NCI-H460 (cell line): ENCODE data around the gene CPE. TPM values are rescaled to one million over a fixed set of nuclear protein-coding genes. Genes with fewer than 3 reads are reported as not detected.
"Not testable (repeated sequence)": the region's sequence is repeated elsewhere in the genome, so short reads cannot be mapped to it uniquely, and the experiment has no call there.

Source experiments
- DNase-seq: peaks from one replicate; pipeline ENCODE4 v3.0.0-alpha.2; 2016; ENCODE audit warnings: low read depth; ENCODE audit errors: extremely low read depth
- polyA plus RNA-seq: library from polyadenylated mRNA; depleted of rRNA; stranded (reverse); fragments of >200 nt; gene quantifications from 2 replicates; pipeline ENCODE4 v1.2.3, GENCODE V29; 2014; cell fraction: nucleus; rRNA removed
- total RNA-seq: library from RNA; depleted of rRNA; stranded (reverse); fragments of >200 nt; shearing (Covaris generic); gene quantifications from 2 replicates; pipeline ENCODE4 v1.2.3, GENCODE V29; 2014; rRNA removed

Gene CPE
- total RNA-seq, result 1.1 and 2.1 TPM in 2 replicates
- polyA plus RNA-seq, result 0.82 and 2.1 TPM in 2 replicates

DNA sequence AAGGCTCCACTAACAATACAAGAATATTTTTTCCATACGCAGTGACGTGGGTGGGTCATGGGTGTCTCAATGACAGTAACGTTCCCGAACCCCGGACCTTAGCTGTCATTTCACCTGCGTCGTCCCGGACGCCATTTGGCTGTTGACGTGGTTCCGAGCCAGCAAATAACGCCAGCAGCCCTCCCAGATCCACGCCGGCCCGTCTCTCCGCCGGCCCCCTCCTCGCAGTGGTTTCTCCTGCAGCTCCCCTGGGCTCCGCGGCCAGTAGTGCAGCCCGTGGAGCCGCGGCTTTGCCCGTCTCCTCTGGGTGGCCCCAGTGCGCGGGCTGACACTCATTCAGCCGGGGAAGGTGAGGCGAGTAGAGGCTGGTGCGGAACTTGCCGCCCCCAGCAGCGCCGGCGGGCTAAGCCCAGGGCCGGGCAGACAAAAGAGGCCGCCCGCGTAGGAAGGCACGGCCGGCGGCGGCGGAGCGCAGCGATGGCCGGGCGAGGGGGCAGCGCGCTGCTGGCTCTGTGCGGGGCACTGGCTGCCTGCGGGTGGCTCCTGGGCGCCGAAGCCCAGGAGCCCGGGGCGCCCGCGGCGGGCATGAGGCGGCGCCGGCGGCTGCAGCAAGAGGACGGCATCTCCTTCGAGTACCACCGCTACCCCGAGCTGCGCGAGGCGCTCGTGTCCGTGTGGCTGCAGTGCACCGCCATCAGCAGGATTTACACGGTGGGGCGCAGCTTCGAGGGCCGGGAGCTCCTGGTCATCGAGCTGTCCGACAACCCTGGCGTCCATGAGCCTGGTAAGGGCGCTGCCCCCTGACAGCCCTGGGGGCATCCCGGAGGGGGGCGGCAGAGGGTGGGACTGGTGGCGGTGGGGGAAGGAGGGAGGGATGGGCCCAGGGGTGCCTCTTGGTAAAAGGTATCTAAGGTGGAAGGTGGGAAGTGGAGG lies at the start of gene CPE:
Gene CPE, plus strand, starts transcription at position 264 of the 933 bp plus-strand sequence. Its CDS starts 214 bp downstream, at position 478.
- DNase-seq, result peak; percentile 52

DNA sequence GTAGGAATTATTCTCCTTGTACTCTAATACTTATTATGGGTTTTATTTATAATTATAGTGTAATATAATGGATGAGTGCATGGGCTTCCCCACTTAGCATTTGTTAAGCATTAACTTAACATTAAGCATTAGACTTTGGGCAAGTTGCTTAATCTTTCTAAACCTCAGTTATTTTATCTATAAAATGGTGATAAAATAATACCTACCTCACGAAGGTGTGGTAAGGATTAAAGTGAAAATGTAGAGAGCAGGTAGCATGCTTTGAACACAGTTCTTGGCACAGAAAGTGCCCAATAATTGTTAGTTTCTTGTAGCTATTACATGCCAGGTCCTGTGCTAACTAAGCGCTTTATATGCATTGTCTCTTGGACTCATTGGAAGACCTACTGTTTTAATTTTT lies 48.7 kb upstream of the CPE start:
- DNase-seq, result no peak

DNA sequence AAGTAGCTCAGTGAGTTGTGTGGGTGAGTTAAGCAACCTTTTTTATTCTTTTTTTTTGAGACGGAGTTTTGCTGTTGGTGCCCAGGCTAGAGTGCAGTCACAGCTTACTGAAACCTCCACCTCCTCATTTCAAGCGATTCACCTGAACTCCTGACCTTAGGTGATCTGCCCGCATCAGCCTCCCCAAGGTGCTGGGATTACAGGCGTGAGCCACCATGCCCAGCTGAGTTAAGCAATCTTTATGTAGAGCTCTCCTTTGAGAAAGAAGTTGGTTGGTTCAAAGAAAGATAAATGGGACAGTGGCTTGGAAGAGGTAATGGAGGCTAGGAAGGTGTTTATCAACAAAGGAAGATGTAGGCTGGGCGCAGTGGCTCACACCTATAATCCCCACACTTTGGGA lies 48.1 kb upstream of the CPE start:
- DNase-seq, result no peak

DNA sequence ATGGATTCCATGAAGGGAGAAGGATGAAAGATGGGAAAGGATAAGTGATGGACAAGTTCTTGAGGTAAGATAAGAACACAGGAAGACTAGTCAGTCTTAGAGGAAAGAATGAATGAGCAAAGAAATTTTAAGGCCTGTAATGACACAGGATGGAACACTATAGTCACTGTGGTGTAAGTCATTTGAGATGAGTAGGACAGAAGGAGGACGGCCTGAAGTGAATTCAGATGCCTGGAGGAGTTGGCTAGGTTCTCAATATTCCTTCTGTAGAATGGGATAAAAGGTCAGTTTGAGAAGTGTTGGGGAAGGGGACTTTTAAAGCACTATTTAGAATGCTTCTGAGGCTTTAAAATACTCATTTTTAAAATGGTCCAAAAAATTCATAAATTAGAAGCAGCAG lies 47.4 kb upstream of the CPE start:
- DNase-seq, result no peak

DNA sequence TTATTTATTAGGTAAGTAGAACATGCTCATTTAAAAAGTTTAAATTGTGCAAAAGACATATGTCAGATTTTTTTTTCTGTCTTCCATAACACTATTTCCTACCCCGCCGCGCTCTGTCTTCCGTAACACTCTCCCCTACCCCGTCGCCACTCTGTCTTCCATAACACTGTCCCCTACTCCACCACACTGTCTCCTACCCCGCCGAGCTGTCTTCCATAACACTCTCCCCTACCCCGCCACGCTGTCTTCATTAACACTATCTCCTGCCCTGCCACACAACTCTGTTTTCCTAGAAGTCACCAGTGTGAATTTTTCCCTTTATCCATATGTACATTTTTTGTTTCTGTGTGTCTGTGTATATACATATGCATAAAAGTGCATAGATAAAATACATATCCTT lies 47.0 kb upstream of the CPE start:
- no peak for DNase-seq

DNA sequence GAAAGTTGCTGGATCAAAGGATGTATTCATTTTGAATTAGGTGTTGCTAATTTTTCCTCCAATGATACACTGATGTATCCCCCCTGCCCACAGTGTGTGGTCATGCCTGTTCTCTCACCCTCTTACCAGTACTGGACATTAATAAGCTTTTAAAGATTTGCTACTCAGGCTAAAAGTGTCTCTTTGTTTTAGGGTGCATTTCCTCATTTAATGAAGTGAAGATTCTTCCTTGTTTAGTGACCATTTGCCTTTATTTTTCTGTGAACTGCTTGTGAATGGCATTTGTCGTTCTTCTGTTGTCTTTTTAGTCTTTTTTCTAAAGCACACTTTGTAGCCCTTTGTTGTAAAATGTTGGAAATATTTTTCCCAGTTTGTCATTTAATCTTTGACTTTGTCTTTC lies 46.3 kb upstream of the CPE start:
- no peak for DNase-seq

DNA sequence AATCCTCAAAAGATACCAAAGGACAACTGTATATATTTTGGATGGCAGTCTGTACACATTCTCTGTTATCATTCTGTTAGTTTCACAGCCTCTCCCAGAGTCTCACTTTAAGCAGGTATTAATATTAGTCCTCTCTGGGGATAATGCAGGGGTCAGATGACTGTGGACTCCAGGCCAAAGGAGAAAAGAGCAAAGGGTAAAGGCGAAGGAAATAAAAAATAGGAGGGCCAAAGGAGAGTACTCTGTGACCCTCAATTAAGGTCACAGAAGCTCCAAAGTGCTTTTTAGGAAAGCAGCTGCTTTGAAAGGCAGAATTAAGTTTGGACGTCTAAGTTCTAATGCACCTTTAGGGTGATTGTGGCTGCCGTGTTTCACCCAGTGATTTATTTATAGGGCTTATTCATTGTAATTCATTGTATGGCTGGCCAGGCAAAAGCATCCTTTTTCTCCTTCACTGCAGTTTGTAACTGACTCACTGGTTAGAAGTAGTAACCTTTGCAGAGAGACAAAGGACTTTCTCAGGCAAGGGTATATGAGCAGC lies 43.6 kb upstream of the CPE start:
- no peak for DNase-seq

DNA sequence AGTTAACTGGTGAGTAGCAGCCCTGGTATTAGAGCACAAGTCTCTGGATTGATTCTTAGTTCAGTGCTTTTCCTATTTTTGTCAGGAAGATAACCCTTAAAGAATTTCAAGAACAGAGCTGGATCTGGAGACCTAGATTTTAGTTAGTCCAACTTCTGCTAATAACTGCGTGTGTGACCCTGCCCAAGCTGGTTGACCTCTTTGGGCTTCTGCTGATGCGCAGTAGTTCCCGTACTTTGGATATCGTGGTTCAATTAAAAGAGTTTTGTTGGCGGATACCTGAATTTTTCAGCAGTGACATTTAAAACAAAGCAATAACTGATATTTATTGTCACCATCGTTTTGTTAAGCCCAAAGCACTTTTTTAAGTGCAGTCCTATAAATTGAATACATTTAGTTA lies 42.1 kb upstream of the CPE start:
- DNase-seq, result no peak

DNA sequence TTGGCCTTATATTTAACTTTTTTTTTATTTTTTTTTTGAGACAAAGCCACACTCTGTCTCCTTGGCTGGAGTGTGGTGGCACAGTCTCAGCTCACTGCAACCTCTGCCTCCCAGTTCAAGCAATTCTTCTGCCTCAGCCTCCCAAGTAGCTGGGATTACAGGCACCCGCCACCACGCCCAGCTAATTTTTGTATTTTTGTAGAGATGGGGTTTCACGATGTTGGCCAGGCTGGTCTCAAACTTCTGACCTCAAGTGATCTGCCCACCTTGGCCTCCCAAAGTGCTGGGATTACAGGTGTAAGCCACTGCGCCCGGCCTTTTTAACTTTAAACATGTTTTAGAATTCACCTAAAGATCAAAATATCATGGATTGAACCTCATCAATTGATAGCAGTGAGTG lies 36.5 kb upstream of the CPE start:
- not testable (repeated sequence) for DNase-seq

DNA sequence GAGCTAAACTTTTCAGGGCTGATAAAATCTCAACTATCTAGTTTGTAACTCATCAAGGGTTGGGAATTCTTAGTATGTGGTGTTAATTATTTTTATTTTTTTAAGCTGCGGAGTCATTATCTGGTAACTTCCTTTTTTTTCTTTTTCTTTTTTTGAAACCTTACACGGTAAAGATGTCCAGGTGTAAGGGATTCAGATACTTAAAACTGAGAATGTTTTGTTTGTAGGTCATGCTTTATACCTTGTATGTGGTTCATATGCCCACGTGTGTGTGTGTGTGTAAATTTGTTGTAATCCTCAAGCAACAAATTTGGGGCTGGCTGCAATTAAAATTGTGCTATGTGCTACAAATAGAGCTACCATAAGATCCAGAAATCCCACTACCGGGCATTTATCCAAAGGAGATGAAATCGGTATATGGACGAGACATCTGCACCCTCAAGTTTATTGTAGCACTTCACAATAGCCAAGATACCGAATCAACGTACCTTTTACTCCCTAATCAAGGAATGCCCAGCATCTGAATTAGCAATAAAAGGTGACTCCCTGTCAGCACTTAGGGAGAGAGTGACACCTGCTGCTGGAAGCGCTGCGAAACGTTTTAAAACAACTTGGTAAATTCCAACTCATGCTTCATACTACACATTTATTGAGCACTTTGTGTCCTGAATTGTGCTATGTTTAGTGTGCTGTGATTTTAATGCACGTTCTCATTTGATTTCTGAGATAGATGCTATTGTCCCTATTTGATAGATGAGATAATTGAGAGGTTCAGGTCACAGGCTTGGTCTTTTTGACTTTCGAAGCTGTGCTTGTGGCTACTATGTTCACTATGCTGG lies 35.2 kb upstream of the CPE start:
- DNase-seq, result no peak

DNA sequence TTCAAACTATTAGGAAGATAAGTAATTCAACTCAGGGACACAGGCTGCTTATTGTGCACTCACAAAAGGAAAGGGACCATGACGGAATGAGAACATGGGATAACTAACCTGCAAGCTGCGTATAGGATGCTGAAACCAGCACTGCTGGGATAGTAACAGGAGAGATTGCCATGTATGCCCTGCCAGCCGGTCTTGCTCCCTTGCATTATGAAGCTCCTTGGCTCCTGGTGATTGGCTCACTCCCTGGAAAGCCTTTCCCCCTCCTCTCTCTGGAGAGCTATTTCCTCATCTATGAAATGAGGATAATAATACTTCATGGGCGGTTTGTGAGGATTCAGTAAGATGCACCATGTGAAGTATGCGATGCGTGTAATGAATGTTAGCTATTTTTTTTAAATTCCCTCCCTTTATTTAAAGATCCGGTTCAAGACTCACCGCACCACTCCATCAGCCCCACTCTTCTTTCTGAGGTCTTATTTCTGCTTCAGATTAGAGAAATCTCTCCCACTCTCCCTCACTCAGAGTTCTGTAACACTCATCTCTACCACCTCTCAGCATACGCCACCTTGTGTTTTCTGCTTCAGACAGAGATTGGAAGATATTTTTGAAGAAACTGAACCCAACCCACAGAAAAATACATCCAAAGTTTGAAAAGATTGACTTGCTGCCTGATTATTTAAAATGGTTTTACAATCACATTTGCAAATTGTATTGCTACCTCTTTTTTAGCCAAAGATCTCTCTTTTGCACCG lies 33.0 kb upstream of the CPE start:
- DNase-seq, result no peak

DNA sequence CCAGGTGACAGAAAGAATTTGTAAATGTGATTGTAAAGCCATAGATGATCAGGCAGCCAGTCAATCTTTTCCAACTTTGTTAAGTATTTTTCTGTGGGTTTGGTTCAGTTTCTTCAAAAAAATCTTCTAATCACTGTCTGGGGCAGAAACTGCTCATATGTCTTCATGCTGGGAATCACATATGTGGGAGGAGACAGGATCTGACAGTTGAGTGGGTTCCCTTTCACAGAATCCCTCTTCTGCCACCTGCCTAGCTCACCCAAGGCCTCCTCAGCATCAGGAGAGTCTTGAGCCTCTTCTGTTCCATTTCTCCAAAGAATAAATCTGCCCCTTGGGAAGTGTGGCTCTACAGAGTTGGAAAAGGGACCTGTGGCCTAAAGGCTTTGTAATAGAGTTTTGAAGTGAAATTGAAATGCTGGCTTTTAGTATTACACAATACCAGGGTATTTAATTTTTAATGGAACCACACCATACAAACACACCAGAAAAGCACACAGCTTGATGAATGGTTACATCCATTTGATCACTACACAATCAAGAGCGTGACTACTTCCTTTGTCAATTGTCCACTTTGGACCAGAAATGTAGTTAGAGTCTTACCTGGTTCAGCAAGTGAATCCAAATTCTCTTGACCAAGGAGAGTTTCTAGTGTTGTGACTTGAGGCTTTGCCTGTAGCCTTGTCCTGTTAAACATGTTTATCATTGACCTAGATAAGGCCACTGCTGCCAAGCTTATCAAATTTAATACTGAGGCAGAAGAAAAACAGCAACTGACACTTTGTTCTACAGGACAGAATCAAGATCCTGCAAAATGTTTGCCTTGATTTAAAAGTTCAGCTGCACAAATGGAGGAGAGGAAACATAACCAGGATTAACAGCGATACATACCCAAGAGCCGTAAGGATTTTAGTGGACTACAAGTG lies 30.9 kb upstream of the CPE start:
- no peak for DNase-seq

DNA sequence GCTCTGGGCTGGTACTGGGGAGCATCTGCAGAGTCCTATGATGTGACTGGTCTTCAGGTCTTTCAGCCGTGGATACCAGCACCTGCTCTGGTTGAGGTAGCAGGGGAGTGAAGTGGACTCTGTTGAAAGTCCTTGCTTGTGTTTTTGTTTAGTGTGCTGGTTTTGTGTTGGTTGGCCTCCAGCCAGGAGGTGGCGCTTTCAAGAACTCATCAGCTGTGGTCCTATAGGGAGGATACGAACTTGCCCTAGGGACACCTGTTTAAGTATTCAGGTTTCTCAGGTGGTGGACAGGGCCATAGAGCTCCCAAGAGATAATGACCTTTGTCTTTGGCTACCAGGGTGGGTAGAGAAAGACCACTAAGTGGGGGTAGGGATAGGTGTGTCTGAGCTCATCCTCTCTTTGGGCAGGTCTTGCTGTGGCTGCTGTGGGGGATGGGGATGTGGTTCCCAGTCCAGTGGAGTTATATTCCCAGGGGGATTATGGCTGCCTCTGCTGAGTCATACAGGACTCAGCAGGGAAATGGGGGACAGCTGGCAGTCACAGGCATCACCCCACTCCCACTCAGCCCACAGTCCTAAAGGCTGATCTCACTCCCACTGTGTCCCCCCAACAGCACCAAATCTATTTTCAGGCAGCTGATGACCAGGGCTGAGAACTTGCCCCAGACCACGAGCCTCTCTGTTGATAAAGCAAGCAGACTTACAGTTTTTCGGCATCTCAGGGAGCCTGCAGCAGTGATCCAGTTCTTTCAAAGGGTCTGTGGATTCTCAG lies 27.3 kb upstream of the CPE start:
- no peak for DNase-seq

DNA sequence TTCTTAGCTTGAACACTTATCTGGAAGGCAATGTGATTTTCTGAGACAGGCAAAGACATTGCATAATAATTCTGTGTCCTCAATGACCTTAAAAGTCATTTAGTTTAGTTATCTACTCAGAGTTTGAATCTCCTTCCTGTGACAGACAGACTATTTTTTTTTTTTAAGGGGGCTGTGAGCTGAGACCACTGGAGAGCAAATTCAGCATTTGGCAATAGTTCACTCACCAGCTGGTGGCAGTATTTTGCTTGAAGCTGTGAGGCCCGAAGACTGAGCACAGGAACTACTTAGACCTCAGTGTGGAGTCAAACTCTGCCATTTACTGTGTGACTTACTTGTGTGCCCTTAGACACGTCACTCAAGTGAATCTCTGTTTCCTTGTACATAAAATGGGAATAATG lies 22.9 kb upstream of the CPE start:
- DNase-seq, result no peak

DNA sequence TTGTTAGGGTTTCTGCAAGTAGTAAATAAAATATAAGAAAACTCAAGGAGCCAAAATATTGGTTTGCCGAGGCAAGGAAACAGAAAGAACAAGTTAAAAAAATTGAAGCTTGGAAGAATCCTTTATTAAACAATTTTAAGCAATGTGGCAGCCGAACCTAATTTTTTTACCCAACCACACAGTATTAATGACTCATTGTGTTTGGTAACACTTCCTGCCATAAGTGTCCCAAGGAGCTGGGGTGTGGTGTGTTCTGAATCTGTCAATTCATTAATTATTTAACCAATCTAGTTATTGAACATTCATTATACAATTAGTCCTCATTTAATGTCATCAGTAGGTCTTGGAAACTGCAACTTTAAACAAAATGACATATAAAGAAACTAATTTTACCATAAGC lies 19.3 kb upstream of the CPE start:
- DNase-seq, result no peak

DNA sequence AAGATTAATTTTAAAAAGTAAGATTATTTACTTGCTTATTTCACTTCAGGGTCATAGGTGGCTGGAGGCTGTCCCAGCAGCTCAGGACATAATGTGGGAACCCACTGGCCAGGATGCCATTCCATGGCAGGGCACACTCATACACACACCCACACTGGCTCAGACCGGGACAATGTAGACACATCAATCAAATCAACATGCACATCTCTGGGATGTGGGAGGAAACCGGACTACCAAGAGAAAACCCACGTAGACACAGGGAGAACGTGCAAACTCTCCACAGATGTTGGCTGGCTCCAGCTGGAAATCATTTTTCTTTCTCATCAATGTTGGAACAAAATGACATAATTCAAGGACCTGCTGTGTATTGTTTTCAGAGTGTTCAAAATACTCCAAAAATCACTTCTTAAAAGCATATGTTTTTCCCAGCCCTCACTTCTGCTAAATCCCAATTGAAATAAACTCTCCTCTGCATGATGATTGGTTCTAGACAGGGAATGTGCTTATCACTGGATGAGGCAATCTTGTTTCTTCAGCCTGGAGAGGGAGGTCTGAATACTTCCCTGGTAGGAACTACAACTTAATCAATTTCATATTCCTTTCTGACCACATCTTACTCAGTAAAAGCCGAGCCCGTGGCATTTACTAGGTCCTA lies 18.6 kb upstream of the CPE start:
- DNase-seq, result no peak

DNA sequence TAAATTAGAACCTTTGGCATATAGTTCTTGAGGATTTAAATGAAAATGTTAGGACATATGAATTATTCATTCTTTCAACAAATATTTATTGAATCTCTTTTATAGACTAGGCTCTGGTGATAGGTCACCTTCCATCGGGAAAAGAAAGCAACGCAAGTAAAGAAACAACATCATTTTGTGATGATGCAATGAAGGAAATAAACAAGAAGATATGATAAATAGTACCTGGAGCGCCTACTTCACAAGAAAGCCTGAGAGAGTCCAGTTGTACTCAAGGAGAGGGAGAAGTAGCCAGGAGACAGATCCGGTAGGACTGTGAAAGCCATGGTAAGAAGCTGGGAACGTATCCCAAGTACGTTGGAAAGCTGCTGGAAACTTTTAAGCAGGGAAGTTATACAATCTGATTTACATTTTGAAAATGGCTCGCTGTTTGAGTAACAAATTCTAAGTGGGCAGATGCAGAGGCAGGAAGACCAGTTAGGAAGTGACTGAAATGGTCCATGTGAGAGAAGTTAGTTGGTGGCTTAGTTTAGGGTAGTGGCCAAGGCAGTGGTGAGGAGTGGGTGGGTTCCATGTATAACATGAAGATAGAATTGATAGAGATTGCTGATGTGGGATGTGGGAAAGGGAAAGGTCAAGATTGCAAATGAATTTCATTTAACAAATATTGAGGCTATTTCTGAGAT lies 17.7 kb upstream of the CPE start:
- no peak for DNase-seq

DNA sequence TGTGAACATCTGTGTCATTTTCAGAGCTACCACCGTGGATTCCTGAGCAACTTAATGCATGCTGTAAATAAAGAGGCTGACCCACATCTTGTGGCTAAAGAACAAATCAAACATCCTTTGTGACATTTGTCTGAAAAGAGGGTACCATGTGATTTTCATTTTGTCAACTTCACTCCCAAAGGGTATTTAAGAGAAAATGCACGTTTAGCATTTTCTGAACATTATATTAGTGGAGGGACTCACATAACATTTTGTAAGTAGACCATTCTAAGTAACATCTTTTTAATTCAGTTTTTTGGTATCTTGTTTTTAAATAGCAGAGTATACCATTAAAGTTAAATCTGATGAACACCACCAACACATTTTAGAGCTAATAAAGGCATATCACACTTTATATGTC lies 17.0 kb upstream of the CPE start:
- DNase-seq, result no peak
